Suppressor macrophage treated with lipopolysaccharide for 1 hour (primary cell): ENCODE results near the gene MKX.
"Not testable (repeated sequence)": the region's sequence is repeated elsewhere in the genome, so short reads cannot be mapped to it uniquely, and the experiment has no call there.

Experiments
- DNase-seq, 3 donors: peaks; one replicate each; pipeline ENCODE4 v3.0.0-alpha.2; 2020 to 2022

Gene MKX

GRCh38 chr10:27687743-27688142 lies 57.9 kb downstream of the MKX start:
- DNase-seq: no peak

GRCh38 chr10:27687326-27687725 lies 58.3 kb downstream of the MKX start:
- no peak for DNase-seq

GRCh38 chr10:27685681-27686080 lies 59.9 kb downstream of the MKX start:
- no peak for DNase-seq

GRCh38 chr10:27683226-27683625 lies 62.4 kb downstream of the MKX start:
- no peak for DNase-seq

- not testable (repeated sequence) for DNase-seq
Observed at GRCh38 chr10:27681795-27682194, 63.8 kb downstream of the MKX start.

GRCh38 chr10:27680691-27681605 lies 64.7 kb downstream of the MKX start:
- DNase-seq: peak; percentile 33 to 46 (median 33)

GRCh38 chr10:27680006-27680557 lies 65.5 kb downstream of the MKX start:
- DNase-seq: no peak

- no peak for DNase-seq
Observed at GRCh38 chr10:27679369-27679912, 66.2 kb downstream of the MKX start.

- no peak for DNase-seq
Observed at GRCh38 chr10:27678166-27678565, 67.5 kb downstream of the MKX start.

- DNase-seq: no peak
Observed at GRCh38 chr10:27673065-27673464, 72.6 kb downstream of the MKX start.

GRCh38 chr10:27671821-27672220 lies 73.8 kb downstream of the MKX start:
- DNase-seq: no peak

GRCh38 chr10:27664461-27664860 lies 81.2 kb downstream of the MKX start:
- DNase-seq: peak; percentile 54 to 64 (median 63)

GRCh38 chr10:27663621-27664020 lies 82.0 kb downstream of the MKX start:
- DNase-seq: peak; percentile 21 to 43 (median 28)

- peak; percentile 22 to 38 (median 26) for DNase-seq
Observed at GRCh38 chr10:27661514-27662286, 83.9 kb downstream of the MKX start.

GRCh38 chr10:27660711-27661110 lies 84.9 kb downstream of the MKX start:
- peak; percentile 48 to 53 (median 50) for DNase-seq

GRCh38 chr10:27660268-27660667 lies 85.4 kb downstream of the MKX start:
- DNase-seq: peak; percentile 28 to 34 (median 31)

- no peak for DNase-seq
Observed at GRCh38 chr10:27659786-27660185, 85.8 kb downstream of the MKX start.

GRCh38 chr10:27658788-27659187 lies 86.8 kb downstream of the MKX start:
- no peak for DNase-seq

GRCh38 chr10:27655296-27655695 lies 90.3 kb downstream of the MKX start:
- DNase-seq: peak; percentile 25 to 59 (median 55)

- no peak for DNase-seq
Observed at GRCh38 chr10:27654284-27654683, 91.3 kb downstream of the MKX start.

GRCh38 chr10:27646604-27647175 lies 98.9 kb downstream of the MKX start:
- no peak for DNase-seq

- no peak for DNase-seq
Observed at GRCh38 chr10:27646194-27646593, 99.4 kb downstream of the MKX start.
